Stimulated activated CD4-positive, alpha-beta T cell treated with anti-CD3 and anti-CD28 coated beads, Interleukin-2, amount 100 ng/mL, for 24 hours (primary cell): ENCODE measurements around the gene SLC29A3.
A peak's percentile ranks its signal among the peaks of the same experiment; 100 is the strongest.
"Not testable (repeated sequence)": the region's sequence is repeated elsewhere in the genome, so short reads cannot be mapped to it uniquely, and the experiment has no call there.

Source experiments
- DNase-seq, 2 donors: peaks; one replicate each; pipeline ENCODE4 v3.0.0-alpha.2; 2020

Gene SLC29A3

DNA sequence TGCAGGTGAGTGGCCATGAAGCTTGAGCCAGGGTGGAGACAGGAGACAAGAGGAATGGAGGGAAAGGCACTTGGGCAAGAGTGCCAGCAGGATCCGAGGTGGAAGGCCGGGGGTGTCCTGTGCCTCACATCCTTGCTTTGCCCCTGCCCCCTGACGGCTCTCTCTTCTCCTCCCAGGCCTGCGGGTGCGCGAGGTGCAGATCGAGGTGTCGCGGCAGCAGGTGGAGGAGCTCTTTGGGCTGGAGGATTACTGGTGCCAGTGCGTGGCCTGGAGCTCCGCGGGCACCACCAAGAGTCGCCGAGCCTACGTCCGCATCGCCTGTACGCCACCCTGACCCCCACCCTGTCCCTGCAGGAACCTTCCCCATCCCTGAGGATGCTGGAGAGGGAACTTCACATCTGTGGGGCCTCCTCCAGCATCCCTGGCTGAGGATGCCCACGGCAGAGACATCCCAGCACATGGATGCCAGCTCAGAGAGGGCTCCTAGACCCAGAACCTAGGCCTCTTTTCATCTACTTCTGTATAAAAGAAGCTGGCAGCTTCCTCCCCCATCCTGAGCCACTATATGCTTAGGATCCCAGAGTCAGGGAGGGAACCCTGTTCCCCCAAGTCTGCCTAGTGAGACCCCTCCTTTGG lies 34.4 kb upstream of the SLC29A3 start:
- DNase-seq = no peak

DNA sequence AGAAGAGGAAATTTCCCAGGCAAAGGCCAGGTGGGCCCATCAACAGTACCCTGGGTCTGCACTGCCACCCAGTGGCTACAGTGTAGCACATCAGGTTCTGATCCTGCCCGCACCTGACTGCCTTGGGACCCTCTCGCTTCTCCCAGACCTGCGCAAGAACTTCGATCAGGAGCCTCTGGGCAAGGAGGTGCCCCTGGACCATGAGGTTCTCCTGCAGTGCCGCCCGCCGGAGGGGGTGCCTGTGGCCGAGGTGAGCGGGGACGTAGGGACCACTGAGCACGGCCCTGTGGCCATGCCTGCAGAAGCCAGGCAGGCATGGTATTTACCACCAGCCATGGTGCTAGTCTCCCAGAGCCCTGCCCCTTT lies 33.9 kb upstream of the SLC29A3 start:
- peak; percentile 52 to 53 for DNase-seq

DNA sequence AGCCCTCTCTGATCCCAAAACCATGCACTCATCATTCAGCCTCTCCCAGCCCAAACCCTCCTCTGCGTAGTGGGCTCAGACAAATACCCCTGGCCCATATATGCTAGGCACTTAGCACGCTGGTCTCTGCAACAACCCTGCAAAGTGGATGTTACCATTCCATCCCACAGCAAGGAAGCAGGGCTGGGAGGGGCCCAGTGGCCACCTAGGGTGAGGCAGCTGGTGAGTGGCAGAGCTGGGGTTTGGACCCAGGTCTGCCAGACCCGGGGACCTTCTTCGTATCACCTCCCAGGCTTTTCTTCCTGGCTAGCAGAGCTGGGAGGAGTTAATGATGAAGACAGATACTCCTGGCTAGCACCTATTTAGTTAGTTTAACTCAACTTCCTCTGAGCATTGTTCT lies 33.1 kb upstream of the SLC29A3 start:
- no peak for DNase-seq

DNA sequence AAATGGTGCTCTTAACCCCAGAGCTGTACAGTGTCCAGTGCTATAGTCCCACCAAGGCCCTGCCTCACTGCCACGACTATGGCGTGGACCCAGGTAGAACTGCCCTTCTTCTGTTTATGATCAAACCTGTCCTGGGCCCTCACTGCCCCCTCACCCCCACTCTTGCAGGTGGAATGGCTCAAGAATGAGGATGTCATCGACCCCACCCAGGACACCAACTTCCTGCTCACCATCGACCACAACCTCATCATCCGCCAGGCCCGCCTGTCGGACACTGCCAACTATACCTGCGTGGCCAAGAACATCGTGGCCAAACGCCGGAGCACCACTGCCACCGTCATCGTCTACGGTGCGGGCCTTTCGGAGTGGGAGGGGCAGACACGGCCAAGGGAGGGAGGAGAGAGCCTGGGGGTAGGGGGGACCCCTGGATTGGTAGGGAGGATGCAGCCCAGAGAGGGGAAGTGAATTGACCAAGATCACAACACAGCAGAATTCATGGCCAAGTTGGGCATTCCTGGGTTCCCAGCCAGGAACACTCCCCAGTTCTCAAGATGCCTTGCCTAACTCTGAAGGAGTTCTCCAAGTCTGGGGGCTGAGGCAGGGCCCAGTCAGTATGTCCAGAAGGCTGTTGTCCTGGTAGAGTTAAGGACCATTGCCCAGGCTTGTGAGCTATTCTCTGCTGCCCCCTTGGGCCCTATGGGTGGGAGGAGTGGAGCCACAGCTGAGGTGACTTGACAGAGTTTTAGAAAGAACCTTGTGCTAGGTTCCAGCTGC lies 32.4 kb upstream of the SLC29A3 start:
- DNase-seq = no peak

DNA sequence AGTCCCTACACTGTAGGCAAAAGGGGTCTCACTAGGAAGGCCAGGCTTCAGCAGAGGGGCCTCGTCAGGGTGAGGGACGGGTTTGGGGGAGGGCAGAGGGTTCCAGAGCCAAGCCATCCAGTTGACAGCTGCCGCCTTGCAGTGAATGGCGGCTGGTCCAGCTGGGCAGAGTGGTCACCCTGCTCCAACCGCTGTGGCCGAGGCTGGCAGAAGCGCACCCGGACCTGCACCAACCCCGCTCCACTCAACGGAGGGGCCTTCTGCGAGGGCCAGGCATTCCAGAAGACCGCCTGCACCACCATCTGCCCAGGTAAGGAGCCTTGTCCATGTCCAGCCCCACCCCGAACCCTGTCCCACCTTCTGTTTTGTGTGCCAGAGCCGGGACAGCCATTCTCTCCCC lies 31.6 kb upstream of the SLC29A3 start:
- DNase-seq = no peak

DNA sequence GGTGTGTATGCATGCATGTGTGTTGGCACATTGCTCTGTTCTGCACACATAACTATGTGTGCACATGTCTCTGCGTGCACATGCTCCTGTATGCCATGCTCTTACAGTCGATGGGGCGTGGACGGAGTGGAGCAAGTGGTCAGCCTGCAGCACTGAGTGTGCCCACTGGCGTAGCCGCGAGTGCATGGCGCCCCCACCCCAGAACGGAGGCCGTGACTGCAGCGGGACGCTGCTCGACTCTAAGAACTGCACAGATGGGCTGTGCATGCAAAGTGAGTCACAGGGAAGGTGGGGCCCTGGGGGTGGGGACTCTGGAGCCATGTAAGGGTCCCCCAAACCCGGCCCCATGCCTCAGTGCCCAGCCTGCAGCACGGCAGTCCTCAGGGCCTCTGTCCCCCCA lies 30.6 kb upstream of the SLC29A3 start:
- no peak for DNase-seq

DNA sequence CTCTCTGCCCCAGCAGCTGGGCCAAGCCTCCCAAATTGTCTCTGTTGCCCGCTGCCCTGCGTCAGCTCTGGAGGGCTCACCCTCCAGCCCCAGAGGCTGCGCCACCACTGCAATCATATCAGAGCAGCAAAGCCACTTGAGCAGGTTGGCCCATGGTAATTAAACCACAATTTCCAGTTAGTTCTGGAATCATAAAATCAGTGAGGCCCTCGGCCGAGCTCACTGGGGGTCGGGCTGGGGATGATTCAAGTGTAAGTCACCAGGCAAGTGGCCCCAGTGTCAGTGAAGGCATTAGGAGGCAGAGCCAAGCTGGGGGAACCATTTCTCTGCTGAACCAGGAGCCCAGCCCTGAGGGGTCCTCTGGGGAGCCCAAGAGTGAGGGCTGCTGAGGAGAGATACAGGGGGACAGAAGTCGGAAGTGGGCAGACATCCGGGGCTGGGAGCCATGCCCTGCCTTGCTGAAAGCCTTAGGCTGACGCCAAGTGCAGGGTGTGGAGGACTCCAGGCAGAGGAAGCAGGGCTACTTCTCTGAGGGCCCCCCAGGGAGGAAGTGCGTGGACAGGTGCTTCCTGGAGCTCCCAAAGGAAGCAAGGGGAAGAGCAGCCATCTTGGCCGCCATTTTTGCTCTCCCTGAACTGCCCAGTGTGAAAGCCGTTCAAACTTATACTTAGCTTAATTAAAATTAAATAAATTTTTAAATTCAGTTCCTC lies 29.5 kb upstream of the SLC29A3 start:
- no peak for DNase-seq

DNA sequence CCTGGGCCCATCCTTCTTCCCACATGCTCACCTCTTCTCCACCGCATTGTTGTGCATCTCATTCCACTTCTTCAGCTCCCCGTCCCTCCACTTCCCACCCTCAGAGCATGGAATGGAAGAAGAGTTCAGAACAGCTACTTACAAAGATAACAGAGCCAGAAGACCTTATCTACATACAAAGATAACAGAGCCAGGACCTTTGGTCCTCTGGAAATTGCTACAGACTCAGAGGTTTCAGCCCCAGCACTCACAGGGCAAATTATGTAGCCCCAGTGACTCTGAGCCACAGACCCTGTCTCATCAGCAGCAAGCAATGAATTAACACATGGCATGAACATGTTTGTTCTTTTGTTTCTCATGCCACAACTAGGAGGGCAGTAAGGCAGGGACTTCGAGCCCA lies 28.7 kb upstream of the SLC29A3 start:
- no peak for DNase-seq

DNA sequence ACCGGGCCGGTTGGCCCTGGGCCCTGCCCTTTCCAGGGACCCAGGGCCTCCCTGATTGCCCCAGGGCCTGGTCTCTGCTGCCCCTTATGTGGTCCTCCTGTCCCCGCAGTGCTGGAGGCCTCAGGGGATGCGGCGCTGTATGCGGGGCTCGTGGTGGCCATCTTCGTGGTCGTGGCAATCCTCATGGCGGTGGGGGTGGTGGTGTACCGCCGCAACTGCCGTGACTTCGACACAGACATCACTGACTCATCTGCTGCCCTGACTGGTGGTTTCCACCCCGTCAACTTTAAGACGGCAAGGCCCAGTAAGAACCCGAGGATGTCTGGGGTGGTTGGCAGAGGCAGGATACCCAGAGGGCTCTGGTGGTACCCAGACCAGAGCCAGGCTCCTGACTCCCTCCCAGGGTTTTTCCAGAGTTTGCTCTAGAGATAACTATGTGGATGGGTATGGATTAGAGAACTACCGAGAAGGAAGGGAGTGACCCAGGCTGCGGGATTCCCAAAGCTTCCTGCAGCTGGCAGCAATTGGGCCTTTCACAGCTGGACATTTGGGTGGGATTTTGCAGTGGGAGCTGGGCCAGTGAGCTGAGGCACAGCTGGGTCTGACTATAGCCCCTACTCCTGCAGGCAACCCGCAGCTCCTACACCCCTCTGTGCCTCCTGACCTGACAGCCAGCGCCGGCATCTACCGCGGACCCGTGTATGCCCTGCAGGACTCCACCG lies 28.1 kb upstream of the SLC29A3 start:
- DNase-seq = no peak

DNA sequence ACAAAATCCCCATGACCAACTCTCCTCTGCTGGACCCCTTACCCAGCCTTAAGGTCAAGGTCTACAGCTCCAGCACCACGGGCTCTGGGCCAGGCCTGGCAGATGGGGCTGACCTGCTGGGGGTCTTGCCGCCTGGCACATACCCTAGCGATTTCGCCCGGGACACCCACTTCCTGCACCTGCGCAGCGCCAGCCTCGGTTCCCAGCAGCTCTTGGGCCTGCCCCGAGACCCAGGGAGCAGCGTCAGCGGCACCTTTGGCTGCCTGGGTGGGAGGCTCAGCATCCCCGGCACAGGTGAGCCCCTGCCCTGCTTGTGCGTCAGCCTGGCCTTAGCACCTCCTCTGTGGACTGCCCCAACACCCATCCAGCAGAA lies 27.5 kb upstream of the SLC29A3 start:
- no peak for DNase-seq

DNA sequence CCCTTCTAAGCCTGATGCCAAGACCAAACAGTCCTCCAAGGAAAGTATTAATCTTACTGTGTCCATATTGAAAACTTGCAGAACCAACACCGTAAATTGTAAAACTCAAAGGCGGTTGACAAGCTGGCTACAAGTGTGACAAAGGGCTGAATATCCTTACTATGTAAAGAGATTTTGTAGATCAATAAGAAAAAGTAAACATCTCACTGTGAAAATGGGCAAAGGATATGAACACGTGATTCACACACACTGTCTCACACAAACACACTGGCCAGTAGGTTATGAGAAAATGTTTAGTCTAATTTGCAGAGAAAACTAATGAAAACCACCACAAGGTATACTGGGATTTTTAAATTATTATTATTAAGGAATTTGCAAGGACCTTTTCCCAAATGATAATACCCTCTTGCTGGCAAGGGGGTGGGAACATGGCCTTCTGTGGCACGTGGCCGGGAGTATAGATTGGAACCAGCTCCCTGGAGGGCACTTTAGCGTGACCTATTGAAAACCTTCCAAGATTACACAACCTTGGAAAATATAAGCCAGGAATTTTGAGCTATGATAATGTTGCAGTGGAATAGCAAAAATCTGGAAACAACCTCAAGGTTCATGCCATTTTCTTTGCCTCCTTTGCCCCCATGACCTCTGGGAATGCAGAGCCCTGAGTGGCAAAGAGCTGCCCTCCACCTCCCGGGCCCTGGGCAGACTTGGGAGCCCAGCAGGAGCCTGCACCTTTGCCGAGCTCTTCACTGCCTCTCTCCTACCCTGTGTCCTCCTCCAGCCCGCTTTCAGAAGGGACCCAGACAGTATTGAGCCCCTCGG lies 26.2 kb upstream of the SLC29A3 start:
- DNase-seq = no peak

DNA sequence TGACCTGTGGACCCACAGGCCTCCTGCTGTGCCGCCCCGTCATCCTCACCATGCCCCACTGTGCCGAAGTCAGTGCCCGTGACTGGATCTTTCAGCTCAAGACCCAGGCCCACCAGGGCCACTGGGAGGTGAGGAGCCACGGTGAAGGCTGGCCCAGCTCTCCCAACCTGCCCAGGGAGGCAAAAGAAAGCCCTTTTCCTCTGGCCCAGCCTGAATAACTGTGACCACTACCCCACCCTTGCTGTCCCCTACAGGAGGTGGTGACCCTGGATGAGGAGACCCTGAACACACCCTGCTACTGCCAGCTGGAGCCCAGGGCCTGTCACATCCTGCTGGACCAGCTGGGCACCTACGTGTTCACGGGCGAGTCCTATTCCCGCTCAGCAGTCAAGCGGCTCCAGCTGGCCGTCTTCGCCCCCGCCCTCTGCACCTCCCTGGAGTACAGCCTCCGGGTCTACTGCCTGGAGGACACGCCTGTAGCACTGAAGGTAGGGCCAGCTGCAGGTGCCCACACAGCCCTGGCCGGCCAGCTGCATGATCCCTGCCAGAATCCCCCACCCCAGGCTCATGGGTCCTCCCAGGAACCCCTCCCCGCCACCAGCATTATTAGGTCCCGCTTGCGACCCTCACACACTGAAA lies 25.5 kb upstream of the SLC29A3 start:
- no peak for DNase-seq

DNA sequence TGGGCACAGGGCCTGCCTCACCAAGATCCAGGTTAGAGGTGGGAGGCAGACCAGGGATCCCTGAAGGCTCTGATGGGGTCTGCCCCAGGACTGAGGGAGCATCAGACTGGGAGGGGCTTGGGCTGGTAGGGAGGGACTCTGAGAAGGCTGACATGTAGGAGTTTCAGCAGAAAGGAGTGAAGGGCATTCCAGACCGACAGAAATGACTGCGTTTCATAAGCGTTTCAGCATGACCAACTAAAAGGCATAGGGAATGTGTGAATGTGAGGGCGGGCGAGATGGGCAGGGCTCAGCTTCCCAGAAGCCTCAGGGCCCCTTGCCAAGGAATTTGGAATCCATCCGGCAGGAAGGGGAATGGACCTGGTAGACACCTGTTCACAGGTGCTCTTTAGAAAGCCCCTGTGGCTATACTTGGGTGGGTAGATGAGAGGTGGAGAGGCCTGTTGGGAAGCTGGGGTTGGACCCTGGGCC lies 24.9 kb upstream of the SLC29A3 start:
- DNase-seq = no peak

DNA sequence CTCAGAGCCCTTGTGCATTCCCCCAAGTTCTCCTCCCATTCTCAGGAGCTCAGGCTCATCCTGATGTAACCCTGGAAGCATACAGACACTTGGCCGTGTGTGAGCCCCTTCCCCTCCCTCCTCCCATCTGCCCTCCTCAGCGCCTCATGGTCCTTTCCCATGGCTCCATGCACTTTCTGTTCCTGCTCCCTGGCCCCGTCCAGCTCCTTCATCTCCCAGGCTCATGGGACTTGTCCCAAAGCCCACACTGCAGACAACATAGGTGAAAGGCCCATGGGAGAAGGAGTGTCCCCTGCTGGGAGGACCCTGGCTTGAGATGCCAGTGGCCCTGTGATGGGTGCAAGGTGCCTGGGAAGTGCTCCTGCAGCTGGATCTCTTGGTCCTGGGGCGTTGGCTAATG lies 24.2 kb upstream of the SLC29A3 start:
- DNase-seq = no peak

DNA sequence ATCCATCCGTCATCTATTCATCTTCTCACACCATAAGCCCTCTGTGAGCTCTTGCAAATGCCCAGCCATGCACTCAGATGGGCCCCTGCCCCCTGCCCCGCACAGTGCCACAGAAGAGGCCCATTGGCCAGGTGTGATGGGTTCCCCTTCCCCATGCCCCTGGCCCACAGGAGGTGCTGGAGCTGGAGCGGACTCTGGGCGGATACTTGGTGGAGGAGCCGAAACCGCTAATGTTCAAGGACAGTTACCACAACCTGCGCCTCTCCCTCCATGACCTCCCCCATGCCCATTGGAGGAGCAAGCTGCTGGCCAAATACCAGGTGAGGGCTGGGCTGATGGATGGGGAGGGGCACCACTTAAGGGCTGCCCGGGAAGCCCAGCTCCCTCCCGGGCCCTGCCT lies 23.4 kb upstream of the SLC29A3 start:
- no peak for DNase-seq

DNA sequence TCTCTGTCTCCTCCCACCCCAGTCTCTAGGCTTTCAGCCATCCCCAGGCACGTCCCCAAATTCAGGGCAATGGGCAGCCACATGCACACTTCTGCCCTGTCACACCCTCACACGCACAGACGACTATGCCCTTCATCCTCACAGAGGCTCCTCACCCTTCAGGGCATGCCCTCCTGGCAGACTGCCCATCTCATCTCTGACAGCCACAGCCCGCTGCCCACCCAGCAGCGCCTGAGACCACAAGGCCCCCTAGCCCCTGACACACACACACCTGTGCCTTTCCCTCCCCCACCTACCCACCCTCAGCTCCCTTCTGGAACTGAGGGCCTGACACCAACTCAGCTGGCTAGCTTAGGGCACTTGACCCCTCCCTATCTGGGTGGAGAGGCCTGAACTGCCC lies 23.0 kb upstream of the SLC29A3 start:
- DNase-seq = no peak

DNA sequence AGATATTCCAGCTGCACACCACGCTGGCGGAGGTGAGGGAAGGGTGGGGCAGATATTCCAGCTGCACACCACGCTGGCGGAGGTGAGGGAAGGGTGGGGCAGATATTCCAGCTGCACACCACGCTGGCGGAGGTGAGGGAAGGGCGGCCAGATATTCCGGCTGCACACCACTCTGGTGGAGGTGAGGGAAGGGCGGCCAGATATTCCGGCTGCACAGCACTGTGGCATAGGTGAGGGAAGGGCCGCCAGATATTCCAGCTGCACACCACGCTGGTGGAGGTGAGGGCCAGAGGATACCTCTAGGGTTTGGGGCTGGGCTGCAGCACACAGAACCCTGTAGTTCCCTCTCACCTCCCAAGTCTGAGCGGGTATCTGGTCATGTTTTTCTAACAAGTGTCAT lies 22.2 kb upstream of the SLC29A3 start:
- not testable (repeated sequence) for DNase-seq

DNA sequence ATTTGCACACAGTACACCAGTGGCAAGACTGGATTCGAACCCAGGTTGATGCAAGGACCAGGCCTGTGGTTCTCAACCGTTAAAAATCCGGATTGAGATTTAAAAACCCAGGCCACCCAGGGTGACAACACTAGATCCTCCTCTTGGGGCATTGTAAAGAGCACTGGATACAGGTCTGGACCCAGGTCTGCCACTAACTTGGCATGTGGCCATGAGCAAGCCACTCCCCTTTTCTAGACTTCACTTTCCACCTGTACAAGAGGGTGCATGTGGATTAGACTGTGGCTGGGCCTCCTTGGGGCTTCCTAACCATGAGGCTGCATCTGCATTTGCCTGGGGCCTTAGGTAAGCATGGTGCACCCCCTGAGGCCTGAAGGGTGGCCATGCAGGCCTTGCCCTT lies 21.7 kb upstream of the SLC29A3 start:
- DNase-seq = no peak

DNA sequence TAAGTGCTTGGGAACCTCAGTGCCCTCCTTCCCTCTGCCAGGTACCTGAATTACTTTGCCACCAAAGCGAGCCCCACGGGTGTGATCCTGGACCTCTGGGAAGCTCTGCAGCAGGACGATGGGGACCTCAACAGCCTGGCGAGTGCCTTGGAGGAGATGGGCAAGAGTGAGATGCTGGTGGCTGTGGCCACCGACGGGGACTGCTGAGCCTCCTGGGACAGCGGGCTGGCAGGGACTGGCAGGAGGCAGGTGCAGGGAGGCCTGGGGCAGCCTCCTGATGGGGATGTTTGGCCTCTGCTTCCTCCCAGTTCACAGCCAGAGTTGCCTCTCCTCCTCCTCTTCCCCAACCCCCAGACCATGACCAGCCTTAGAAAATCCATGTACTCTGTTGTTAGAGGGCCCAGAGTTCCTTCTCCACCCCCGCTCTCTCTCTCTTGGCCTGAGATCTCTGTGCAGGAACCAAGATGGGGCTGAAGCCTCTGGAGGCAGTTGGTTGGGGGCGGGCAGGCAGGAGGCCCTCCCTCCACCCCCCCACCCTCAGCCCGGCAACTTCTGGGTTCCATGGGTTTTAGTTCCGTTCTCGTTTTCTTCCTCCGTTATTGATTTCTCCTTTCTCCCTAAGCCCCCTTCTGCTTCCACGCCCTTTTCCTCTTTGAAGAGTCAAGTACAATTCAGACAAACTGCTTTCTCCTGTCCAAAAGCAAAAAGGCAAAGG lies 19.8 kb upstream of the SLC29A3 start:
- DNase-seq = no peak

DNA sequence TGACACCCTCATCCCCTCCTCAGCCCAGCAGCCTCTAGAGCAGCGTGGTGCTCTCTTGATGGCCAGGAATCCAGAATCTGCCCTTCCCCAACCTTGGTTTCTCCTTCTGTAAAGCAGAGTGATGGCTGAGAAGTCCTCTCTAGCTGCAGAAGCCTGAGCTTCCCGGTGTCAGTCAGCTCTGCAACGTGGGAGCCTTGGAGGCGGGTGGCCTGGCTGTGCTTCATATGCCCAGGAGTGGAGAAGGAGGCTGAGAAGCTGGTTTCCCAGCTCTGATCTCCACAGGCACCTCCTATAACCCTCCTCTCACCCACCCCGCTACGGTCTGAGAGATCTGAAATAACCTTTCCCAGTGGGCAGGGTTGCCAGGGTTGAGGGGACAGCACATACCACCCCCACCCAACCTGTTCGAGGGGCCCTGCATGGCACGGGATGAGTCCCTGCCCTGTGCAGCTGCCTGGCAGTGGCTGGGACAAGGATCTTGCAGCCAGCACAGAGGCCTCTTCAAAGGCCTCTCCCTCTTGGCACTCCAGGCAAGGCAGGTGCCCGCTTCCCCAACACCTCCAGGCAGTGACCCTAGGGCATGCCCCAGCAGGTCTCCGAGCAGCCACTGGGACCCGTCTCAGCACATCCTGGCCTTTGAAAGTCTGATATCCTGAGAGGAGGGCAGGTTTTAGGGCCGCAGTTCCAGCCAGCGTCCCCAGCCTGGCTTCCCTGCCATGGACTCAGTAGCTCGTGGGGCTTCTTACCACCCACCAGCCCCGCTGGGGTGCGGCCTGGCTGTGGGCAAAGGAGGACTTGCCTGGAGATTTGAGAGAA lies 18.3 kb upstream of the SLC29A3 start:
- DNase-seq = no peak
